Memory B cell (primary cell): ENCODE results near the gene LILRB1.
"Not testable (repeated sequence)": the region's sequence is repeated elsewhere in the genome, so short reads cannot be mapped to it uniquely, and the experiment has no call there.

Experiments
- ATAC-seq: fragments of 150-1000 bp; cut with Tn5 transposase; 2 replicates; pipeline ENCODE4 v1.10.0; 2021; ENCODE audit warnings: low read depth, mild to moderate bottlenecking, moderate library complexity
- DNase-seq, 2 donors: peaks; one replicate each; pipeline ENCODE4 v3.0.0; 2022; ENCODE audit warnings: low spot score in 2 of 2
- H3K27ac Mint-ChIP-seq: one replicate; pipeline ENCODE4 v1.8.0; 2022; ENCODE audit warnings: mild to moderate bottlenecking, moderate library complexity, mixed read lengths
- H3K27me3 Mint-ChIP-seq: one replicate; pipeline ENCODE4 v1.8.0; 2022; ENCODE audit warnings: mixed read lengths
- H3K36me3 Mint-ChIP-seq: one replicate; pipeline ENCODE4 v1.8.0; 2022; ENCODE audit warnings: mild to moderate bottlenecking, mixed read lengths
- H3K4me1 Mint-ChIP-seq: one replicate; pipeline ENCODE4 v1.8.0; 2022; ENCODE audit warnings: mixed read lengths
- H3K4me3 Mint-ChIP-seq: one replicate; pipeline ENCODE4 v1.8.0; 2022; ENCODE audit warnings: mild to moderate bottlenecking, moderate library complexity, mixed read lengths
- H3K9me3 Mint-ChIP-seq: one replicate; pipeline ENCODE4 v1.8.0; 2022; ENCODE audit warnings: mixed read lengths

Gene LILRB1

GRCh38 chr19:54661846-54662481 lies 31.7 kb downstream of the LILRB1 start:
- no peak for DNase-seq
- peaks cover 2% of the 10 kb centered on the region for H3K9me3 Mint-ChIP-seq
- H3K27ac Mint-ChIP-seq = no peak overlapping the region
- peaks cover 19% of the 10 kb centered on the region for H3K27me3 Mint-ChIP-seq
- H3K4me3 Mint-ChIP-seq = peak overlapping the region; percentile 19
- H3K36me3 Mint-ChIP-seq = peaks cover 2% of the 10 kb centered on the region
- peaks cover 18% of the 10 kb centered on the region for H3K4me1 Mint-ChIP-seq
- no peak for ATAC-seq

DNA sequence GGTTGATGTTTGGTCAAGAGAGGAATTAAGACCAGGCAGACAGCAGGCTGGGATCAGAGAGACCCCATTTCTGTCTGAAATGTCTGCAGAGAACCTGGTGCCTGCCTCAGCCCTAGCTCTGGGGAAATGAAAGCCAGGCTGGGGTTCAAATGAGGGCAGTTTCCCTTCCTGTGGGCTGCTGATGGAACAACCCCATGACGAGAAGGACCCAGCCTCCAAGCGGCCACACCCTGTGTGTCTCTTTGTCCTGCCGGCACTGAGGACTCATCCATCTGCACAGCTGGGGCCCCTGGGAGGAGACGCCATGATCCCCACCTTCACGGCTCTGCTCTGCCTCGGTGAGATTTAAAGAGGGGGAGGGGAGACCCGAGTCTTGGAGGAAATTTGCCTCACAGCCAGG lies 32.4 kb downstream of the LILRB1 start, which contains the start of gene LILRB4:
Gene LILRB4 (plus strand): TSS at position 256 of the 400 bp plus-strand sequence. CDS start 49 bp downstream, at position 305.
- DNase-seq (no peak), ATAC-seq (no peak)
- Mint-ChIP-seq H3K36me3 (peaks cover 2% of the 10 kb centered on the region), H3K27ac (no peak within 1 kb of the TSS), H3K9me3 (peaks cover 2% of the 10 kb centered on the region), H3K27me3 (peaks cover 19% of the 10 kb centered on the region), H3K4me3 (peak within 1 kb of the TSS; percentile 19), H3K4me1 (peaks cover 18% of the 10 kb centered on the region)

GRCh38 chr19:54665530-54665929 lies 35.2 kb downstream of the LILRB1 start:
- Mint-ChIP-seq H3K36me3 (peaks cover 2% of the 10 kb centered on the region), H3K4me1 (peaks cover 16% of the 10 kb centered on the region), H3K27ac (no peak overlapping the region), H3K4me3 (no peak overlapping the region), H3K27me3 (peaks cover 17% of the 10 kb centered on the region), H3K9me3 (peaks cover 13% of the 10 kb centered on the region)
- no peak for DNase-seq
- no peak for ATAC-seq

DNA sequence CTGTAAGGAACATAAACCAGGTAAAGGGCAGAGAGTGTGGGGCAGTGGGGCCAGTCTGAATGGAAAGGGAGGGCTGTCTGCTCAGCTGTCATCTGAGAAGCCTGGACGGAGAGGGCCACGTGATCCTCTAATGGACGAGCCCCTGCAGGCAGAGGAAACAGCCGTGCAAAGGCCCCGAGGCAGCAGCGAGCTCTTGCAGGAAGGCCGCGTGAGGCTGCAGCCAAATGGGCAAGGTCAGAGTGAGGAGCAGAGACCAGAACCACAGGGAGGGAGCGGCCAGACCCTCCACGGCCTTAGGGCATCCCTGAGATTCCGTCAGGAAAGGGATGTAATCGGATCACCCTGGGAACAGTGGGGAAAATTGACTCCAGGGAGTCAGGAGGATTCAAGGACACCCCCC lies 36.9 kb downstream of the LILRB1 start:
- Mint-ChIP-seq H3K4me1 (peaks cover 6% of the 10 kb centered on the region), H3K36me3 (peaks cover 2% of the 10 kb centered on the region), H3K4me3 (no peak overlapping the region), H3K27ac (no peak overlapping the region), H3K27me3 (peaks cover 14% of the 10 kb centered on the region), H3K9me3 (peaks cover 13% of the 10 kb centered on the region)
- no peak for ATAC-seq
- DNase-seq = no peak

DNA sequence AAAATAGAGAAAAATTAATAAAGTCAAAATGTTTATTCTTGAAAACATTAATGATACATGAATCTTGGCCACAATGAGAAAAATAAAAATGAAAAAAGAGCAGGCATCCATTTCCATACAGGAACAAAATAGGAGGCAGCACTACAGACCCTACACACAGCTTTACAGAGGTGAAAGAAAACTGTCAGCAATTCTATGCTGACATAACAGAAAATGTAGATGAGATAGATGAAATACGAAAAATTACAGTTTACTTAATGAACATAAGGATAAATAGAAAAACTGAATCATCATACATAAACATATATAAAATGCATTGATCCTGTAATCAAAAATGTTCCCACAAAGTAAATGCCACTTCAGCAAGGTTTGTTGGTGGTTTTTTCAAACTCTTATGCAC lies 38.1 kb downstream of the LILRB1 start:
- no peak overlapping the region for H3K4me3 Mint-ChIP-seq
- peaks cover 2% of the 10 kb centered on the region for H3K36me3 Mint-ChIP-seq
- H3K27me3 Mint-ChIP-seq = peaks cover 13% of the 10 kb centered on the region
- H3K4me1 Mint-ChIP-seq = peaks cover 2% of the 10 kb centered on the region
- no peak overlapping the region for H3K27ac Mint-ChIP-seq
- no peak for DNase-seq
- peaks cover 13% of the 10 kb centered on the region for H3K9me3 Mint-ChIP-seq
- no peak for ATAC-seq

DNA sequence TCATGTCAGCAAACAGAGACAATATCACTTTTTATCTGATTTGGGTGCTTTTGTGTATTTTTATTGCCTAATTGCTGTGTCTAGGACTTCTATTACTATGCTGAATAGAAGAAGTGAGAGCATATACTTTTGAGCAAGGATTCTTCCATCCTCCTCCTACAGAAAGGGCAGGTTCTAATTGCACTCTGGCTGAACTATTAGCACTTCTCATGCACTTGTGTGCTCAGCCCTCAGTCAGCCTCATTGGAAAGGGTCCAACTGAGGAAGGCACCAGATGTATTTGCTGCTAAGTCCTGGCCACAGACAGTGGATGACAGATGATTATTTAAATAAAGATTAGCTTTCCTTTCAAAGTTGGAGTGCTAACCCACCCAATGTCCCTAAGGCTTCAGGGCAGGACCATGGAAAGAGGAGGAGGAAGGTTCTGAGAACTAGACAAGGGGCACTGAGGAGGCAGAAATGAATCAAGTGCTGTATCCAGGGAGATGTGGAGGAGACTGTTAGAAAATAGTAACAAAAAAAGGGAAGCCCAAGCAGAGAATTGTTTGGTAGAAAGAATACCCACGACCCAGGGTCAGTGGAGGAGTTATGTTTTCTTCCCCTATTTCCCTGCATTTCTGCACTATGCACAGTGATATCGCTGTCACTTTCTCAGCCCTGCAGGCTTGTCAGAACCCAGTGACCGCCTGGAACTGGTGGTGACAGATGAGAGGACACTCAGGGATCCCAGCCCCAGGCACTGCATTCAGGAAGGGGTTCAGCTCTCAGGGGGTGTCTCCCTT lies 40.5 kb downstream of the LILRB1 start:
- Mint-ChIP-seq H3K9me3 (peaks cover 13% of the 10 kb centered on the region), H3K27ac (no peak overlapping the region), H3K4me3 (no peak overlapping the region), H3K4me1 (no peaks in the 10 kb centered on the region), H3K27me3 (peaks cover 6% of the 10 kb centered on the region), H3K36me3 (peaks cover 2% of the 10 kb centered on the region)
- DNase-seq (no peak), ATAC-seq (no peak)

DNA sequence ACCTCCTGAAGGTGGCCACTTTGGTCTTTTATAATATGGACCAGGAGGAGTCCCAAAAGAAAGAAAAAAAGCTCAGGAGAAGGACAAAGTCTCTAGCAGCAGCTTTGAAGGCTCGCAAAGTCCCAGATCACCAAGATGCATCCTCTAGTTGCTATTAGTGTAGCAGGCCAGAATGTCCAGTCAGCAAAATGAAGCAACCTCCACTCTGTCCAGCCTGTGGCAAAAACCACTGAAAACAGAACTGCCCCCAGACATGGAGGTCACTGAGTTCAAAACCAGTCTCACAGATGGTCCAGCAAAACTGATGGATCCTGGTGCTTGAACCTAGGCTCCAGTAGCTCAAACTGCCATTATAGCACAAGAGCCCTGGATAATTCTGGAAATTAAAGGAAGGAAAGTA lies 42.9 kb downstream of the LILRB1 start:
- no peak for ATAC-seq
- DNase-seq = no peak
- peaks cover 10% of the 10 kb centered on the region for H3K9me3 Mint-ChIP-seq
- H3K4me3 Mint-ChIP-seq = no peak overlapping the region
- no peaks in the 10 kb centered on the region for H3K36me3 Mint-ChIP-seq
- no peak overlapping the region for H3K27ac Mint-ChIP-seq
- H3K4me1 Mint-ChIP-seq = peaks cover 2% of the 10 kb centered on the region
- H3K27me3 Mint-ChIP-seq = peaks cover 9% of the 10 kb centered on the region

GRCh38 chr19:54674021-54674617 lies 43.8 kb downstream of the LILRB1 start:
- Mint-ChIP-seq H3K4me3 (no peak overlapping the region), H3K9me3 (peaks cover 7% of the 10 kb centered on the region), H3K27me3 (peaks cover 13% of the 10 kb centered on the region), H3K36me3 (no peaks in the 10 kb centered on the region), H3K4me1 (peaks cover 2% of the 10 kb centered on the region), H3K27ac (no peak overlapping the region)
- peak; percentile 24 for ATAC-seq
- peak in 1 of 2 donors; percentile 36 for DNase-seq

GRCh38 chr19:54676210-54676834 lies 46.0 kb downstream of the LILRB1 start:
- DNase-seq = peak in 1 of 2 donors; percentile 37
- not testable (repeated sequence) for H3K4me3 Mint-ChIP-seq, H3K27ac Mint-ChIP-seq, H3K36me3 Mint-ChIP-seq, H3K9me3 Mint-ChIP-seq, H3K4me1 Mint-ChIP-seq, ATAC-seq
- H3K27me3 Mint-ChIP-seq = peaks cover 13% of the 10 kb centered on the region

DNA sequence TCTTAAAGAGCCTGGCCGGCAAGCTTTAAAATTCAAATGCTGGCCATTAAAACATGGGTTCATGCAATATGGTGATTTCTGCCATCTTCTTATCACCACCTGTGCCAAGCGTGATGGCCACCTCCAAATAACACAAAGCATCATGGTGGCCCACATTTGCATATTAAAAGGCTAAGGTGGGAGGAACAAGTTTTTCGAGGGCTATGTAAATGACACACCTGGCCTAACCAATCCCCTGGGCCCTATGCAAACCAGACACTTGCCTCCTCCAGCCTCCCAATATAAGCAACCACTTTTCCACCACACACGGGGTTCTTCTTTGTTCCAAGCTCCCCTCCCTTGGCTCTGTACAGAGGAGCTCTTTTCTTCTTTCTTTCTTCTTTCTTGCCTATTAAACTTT lies 46.9 kb downstream of the LILRB1 start:
- Mint-ChIP-seq H3K4me3 (no peak overlapping the region), H3K9me3 (no peaks in the 10 kb centered on the region), H3K27ac (no peak overlapping the region), H3K36me3 (no peaks in the 10 kb centered on the region), H3K27me3 (peaks cover 14% of the 10 kb centered on the region), H3K4me1 (peaks cover 2% of the 10 kb centered on the region)
- DNase-seq = no peak
- ATAC-seq = peak; percentile 42

DNA sequence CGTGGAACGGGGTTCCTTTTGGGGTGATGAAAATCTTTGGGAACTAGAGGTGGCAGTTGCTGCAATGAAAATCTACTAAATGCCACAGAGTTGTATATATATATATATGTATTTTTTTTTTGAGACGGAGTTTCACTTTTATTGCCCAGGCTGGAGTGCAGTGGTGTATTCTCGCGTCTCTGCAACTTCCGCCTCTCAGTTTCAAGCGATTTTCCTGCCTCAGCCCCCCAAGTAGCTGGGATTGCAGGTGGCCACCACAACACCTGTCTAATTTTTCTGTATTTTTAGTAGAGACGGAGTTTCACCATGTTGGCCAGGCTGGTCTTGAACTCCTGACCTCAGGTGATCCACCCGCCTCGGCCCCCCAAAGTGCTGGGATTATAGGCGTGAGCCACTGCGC lies 51.3 kb downstream of the LILRB1 start:
- not testable (repeated sequence) for H3K36me3 Mint-ChIP-seq, ATAC-seq, H3K4me1 Mint-ChIP-seq, H3K27ac Mint-ChIP-seq, H3K4me3 Mint-ChIP-seq, DNase-seq, H3K9me3 Mint-ChIP-seq
- peaks cover 22% of the 10 kb centered on the region for H3K27me3 Mint-ChIP-seq

- no peak overlapping the region for H3K27ac Mint-ChIP-seq
- no peaks in the 10 kb centered on the region for H3K4me1 Mint-ChIP-seq
- ATAC-seq (no peak), DNase-seq (no peak)
- peaks cover 22% of the 10 kb centered on the region for H3K27me3 Mint-ChIP-seq
- no peaks in the 10 kb centered on the region for H3K36me3 Mint-ChIP-seq
- no peak overlapping the region for H3K4me3 Mint-ChIP-seq
- no peaks in the 10 kb centered on the region for H3K9me3 Mint-ChIP-seq
Observed at GRCh38 chr19:54682306-54682856, 52.1 kb downstream of the LILRB1 start.

GRCh38 chr19:54684527-54684926 lies 54.2 kb downstream of the LILRB1 start:
- Mint-ChIP-seq H3K27me3 (peaks cover 21% of the 10 kb centered on the region), H3K4me3 (no peak overlapping the region), H3K9me3 (no peaks in the 10 kb centered on the region), H3K36me3 (no peaks in the 10 kb centered on the region), H3K4me1 (no peaks in the 10 kb centered on the region), H3K27ac (no peak overlapping the region)
- no peak for ATAC-seq
- no peak for DNase-seq
